Stimulated activated CD8-positive, alpha-beta memory T cell treated with anti-CD3 and anti-CD28 coated beads, Interleukin-15, amount 100 ng/mL, for 4 hours (primary cell): Measurements from ENCODE around the gene TBCK.

Source experiments
- DNase-seq, 2 donors: peaks; one replicate each; pipeline ENCODE4 v3.0.0-alpha.2; 2020; ENCODE audit warnings: low read depth in 2 of 2

Gene TBCK

GRCh38 chr4:106287353-106287969 lies 28.5 kb downstream of the TBCK start:
- no peak for DNase-seq

- DNase-seq, result no peak
Measured at GRCh38 chr4:106286611-106287010, 29.4 kb downstream of the TBCK start.

GRCh38 chr4:106284227-106284626 lies 31.8 kb downstream of the TBCK start:
- no peak for DNase-seq

- DNase-seq, result no peak
Measured at GRCh38 chr4:106277140-106277675, 38.8 kb downstream of the TBCK start.

GRCh38 chr4:106273831-106274230 lies 42.2 kb downstream of the TBCK start:
- DNase-seq, result no peak

GRCh38 chr4:106270736-106271135 lies 45.3 kb downstream of the TBCK start:
- DNase-seq, result no peak

- DNase-seq, result no peak
Measured at GRCh38 chr4:106269711-106270110, 46.3 kb downstream of the TBCK start.

- DNase-seq, result no peak
Measured at GRCh38 chr4:106268786-106269185, 47.2 kb downstream of the TBCK start.

- DNase-seq, result no peak
Measured at GRCh38 chr4:106266201-106266600, 49.8 kb downstream of the TBCK start.

GRCh38 chr4:106264331-106264728 lies 51.7 kb downstream of the TBCK start:
- no peak for DNase-seq

GRCh38 chr4:106263594-106264330 lies 52.2 kb downstream of the TBCK start:
- DNase-seq, result no peak

- DNase-seq, result no peak
Measured at GRCh38 chr4:106261980-106262379, 54.0 kb downstream of the TBCK start.

GRCh38 chr4:106258145-106259045 lies 57.6 kb downstream of the TBCK start:
- DNase-seq, result no peak

GRCh38 chr4:106256190-106256589 lies 59.8 kb downstream of the TBCK start:
- DNase-seq, result no peak

GRCh38 chr4:106255195-106255594 lies 60.8 kb downstream of the TBCK start:
- DNase-seq, result no peak

- DNase-seq, result no peak
Measured at GRCh38 chr4:106253364-106254129, 62.5 kb downstream of the TBCK start.

- no peak for DNase-seq
Measured at GRCh38 chr4:106247600-106247999, 68.4 kb downstream of the TBCK start.

- DNase-seq, result no peak
Measured at GRCh38 chr4:106246441-106246840, 69.6 kb downstream of the TBCK start.

- DNase-seq, result no peak
Measured at GRCh38 chr4:106245176-106245575, 70.8 kb downstream of the TBCK start.

GRCh38 chr4:106240699-106241098 lies 75.3 kb downstream of the TBCK start:
- no peak for DNase-seq

GRCh38 chr4:106238820-106239420 lies 77.1 kb downstream of the TBCK start:
- DNase-seq, result no peak
